H9 (cell line): ENCODE results near the gene MSANTD1. TPM values are rescaled to one million over a fixed set of nuclear protein-coding genes. Genes with fewer than 3 reads are reported as not detected.

Experiments used
- DNase-seq: peaks from one replicate; pipeline ENCODE4 v3.0.0-alpha.2; 2017
- H2AFZ ChIP-seq: one replicate; pipeline ENCODE4 v1.6.1; 2013; ENCODE audit warnings: mild to moderate bottlenecking, low read length, control low read depth, moderate library complexity
- H2AK5ac ChIP-seq: 2 replicates; pipeline ENCODE4 v1.6.1; 2013; ENCODE audit warnings: low read length, control low read depth, mixed read lengths; ENCODE audit not compliant: insufficient read length
- H2BK120ac ChIP-seq: one replicate; pipeline ENCODE4 v1.6.1; 2013; ENCODE audit warnings: low read depth, mild to moderate bottlenecking, low read length, control low read depth, inconsistent platforms; ENCODE audit not compliant: poor library complexity, severe bottlenecking
- H2BK12ac ChIP-seq: 2 replicates; pipeline ENCODE4 v1.6.1; 2013; ENCODE audit warnings: low read length, control low read depth, mixed read lengths, low read depth; ENCODE audit not compliant: insufficient read length
- H2BK15ac ChIP-seq: 2 replicates; pipeline ENCODE4 v1.6.1; 2013; ENCODE audit warnings: low read depth, low read length, control low read depth
- H2BK20ac ChIP-seq: one replicate; pipeline ENCODE4 v1.6.1; 2013; ENCODE audit warnings: low read depth, mild to moderate bottlenecking, low read length, control low read depth, inconsistent platforms; ENCODE audit not compliant: poor library complexity, severe bottlenecking
- H2BK5ac ChIP-seq: 2 replicates; pipeline ENCODE4 v1.6.1; 2013; ENCODE audit warnings: low read length, control low read depth, mixed read lengths; ENCODE audit not compliant: insufficient read length
- H3K14ac ChIP-seq: 2 replicates; pipeline ENCODE4 v1.6.1; 2013; ENCODE audit warnings: low read length, control low read depth; ENCODE audit not compliant: insufficient read depth
- H3K18ac ChIP-seq: 2 replicates; pipeline ENCODE4 v1.6.1; 2013; ENCODE audit warnings: low read depth, mild to moderate bottlenecking, mixed read lengths, low read length, control low read depth; ENCODE audit not compliant: insufficient read length
- H3K23ac ChIP-seq: 2 replicates; pipeline ENCODE4 v1.6.1; 2013; ENCODE audit warnings: low read length, control low read depth, mixed read lengths, low read depth; ENCODE audit not compliant: insufficient read length
- H3K23me2 ChIP-seq: 2 replicates; pipeline ENCODE4 v1.6.1; 2013; ENCODE audit warnings: low read depth, mild to moderate bottlenecking, mixed read lengths, low read length, control low read depth; ENCODE audit not compliant: insufficient read length, poor library complexity, severe bottlenecking
- H3K27ac ChIP-seq: 2 replicates; pipeline ENCODE4 v1.5.1; 2013; ENCODE audit warnings: low read length, control low read depth, mixed read lengths, low read depth; ENCODE audit not compliant: insufficient read length
- H3K27me3 ChIP-seq: 2 replicates; pipeline ENCODE4 v1.6.1; 2013; ENCODE audit warnings: low read length, control low read depth, inconsistent platforms; ENCODE audit not compliant: insufficient read depth
- H3K4ac ChIP-seq: 2 replicates; pipeline ENCODE4 v1.6.1; 2013; ENCODE audit warnings: low read depth, mild to moderate bottlenecking, control low read depth, inconsistent platforms, low read length, moderate library complexity
- H3K4me1 ChIP-seq: 2 replicates; pipeline ENCODE4 v1.6.1; 2013; ENCODE audit warnings: low read length, control low read depth, inconsistent platforms; ENCODE audit not compliant: insufficient read depth
- H3K4me2 ChIP-seq: 2 replicates; pipeline ENCODE4 v1.6.1; 2013; ENCODE audit warnings: low read length, control low read depth, mixed read lengths; ENCODE audit not compliant: insufficient read length, insufficient read depth
- H3K56ac ChIP-seq: 2 replicates; pipeline ENCODE4 v1.6.1; 2013; ENCODE audit warnings: low read depth, mild to moderate bottlenecking, mixed read lengths, low read length, control low read depth; ENCODE audit not compliant: insufficient read length
- H3K79me1 ChIP-seq: 2 replicates; pipeline ENCODE4 v1.6.1; 2013; ENCODE audit warnings: low read depth, mild to moderate bottlenecking, moderate library complexity, low read length, control low read depth, inconsistent platforms; ENCODE audit not compliant: insufficient read depth, poor library complexity, severe bottlenecking
- H3K79me2 ChIP-seq: 2 replicates; pipeline ENCODE4 v1.6.1; 2013; ENCODE audit warnings: low read length, control low read depth, inconsistent platforms; ENCODE audit not compliant: insufficient read depth
- H3K9ac ChIP-seq: 2 replicates; pipeline ENCODE4 v1.6.1; 2013; ENCODE audit warnings: low read length, control low read depth, mixed read lengths; ENCODE audit not compliant: insufficient read length; ENCODE audit errors: extremely low read depth
- H3K9me3 ChIP-seq: one replicate; pipeline ENCODE4 v1.6.1; 2013; ENCODE audit warnings: low read depth, low read length, inconsistent platforms; ENCODE audit not compliant: control insufficient read depth
- H3T11ph ChIP-seq: one replicate; pipeline ENCODE4 v1.6.1; 2013; ENCODE audit warnings: mild to moderate bottlenecking, low read length, control low read depth, inconsistent platforms
- H4K20me1 ChIP-seq: one replicate; pipeline ENCODE4 v1.6.1; 2013; ENCODE audit not compliant: control insufficient read depth, insufficient read length, insufficient read depth
- H4K5ac ChIP-seq: 2 replicates; pipeline ENCODE4 v1.6.1; 2013; ENCODE audit warnings: low read depth, mild to moderate bottlenecking, mixed read lengths, low read length, control low read depth; ENCODE audit not compliant: insufficient read length
- H4K8ac ChIP-seq: replicated peaks from 2 replicates; pipeline ENCODE4 v1.6.1; 2013; ENCODE audit warnings: low read length, control low read depth, mixed read lengths, low read depth; ENCODE audit not compliant: insufficient read length
- H4K91ac ChIP-seq: 2 replicates; pipeline ENCODE4 v1.6.1; 2013; ENCODE audit warnings: low read depth, mild to moderate bottlenecking, moderate library complexity, mixed read lengths, low read length, control low read depth; ENCODE audit not compliant: insufficient read length
- H3K27ac Mint-ChIP-seq, 3 experiments: 2 replicates in 2 of 3; 3 replicates in 1 of 3; pipeline ENCODE4 v1.8.0; 2020 to 2021; ENCODE audit warnings: mixed read lengths in 3 of 3, mild to moderate bottlenecking in 1 of 3, moderate library complexity in 1 of 3
- H3K27me3 Mint-ChIP-seq: 2 replicates; pipeline ENCODE4 v1.8.0; 2021; ENCODE audit warnings: low read depth, mild to moderate bottlenecking, moderate library complexity, mixed read lengths
- H3K36me3 Mint-ChIP-seq, 3 experiments: 2 replicates in 2 of 3; 3 replicates in 1 of 3; pipeline ENCODE4 v1.8.0; 2020 to 2021; ENCODE audit warnings: low read depth in 3 of 3, mixed read lengths in 3 of 3; ENCODE audit not compliant: insufficient read depth in 1 of 3
- H3K4me1 Mint-ChIP-seq, 2 experiments: 2 replicates each; pipeline ENCODE4 v1.8.0; 2020; ENCODE audit warnings: mixed read lengths in 2 of 2
- H3K4me3 Mint-ChIP-seq, 2 experiments: 2 replicates in 1 of 2; 3 replicates in 1 of 2; pipeline ENCODE4 v1.8.0; 2020 to 2021; ENCODE audit warnings: mild to moderate bottlenecking in 2 of 2, mixed read lengths in 2 of 2, moderate library complexity in 1 of 2
- H3K9me3 Mint-ChIP-seq, 2 experiments: 2 replicates in 1 of 2; 3 replicates in 1 of 2; pipeline ENCODE4 v1.8.0; 2020; ENCODE audit warnings: mild to moderate bottlenecking in 2 of 2, mixed read lengths in 2 of 2, moderate library complexity in 1 of 2
- WGBS: extraction: QIAGEN DNeasy Blood & Tissue Kit; methylation state at CpG from one replicate; pipeline ENCODE4 v1.1.7; 2013; ENCODE audit warnings: missing lambda C conversion rate, low lambda C conversion rate, mixed read lengths; ENCODE audit not compliant: insufficient read length; ENCODE audit errors: extremely low coverage; 5-methylcytosine and 5-hydroxymethylcytosine counted together
- total RNA-seq: library from RNA; stranded (reverse); gene quantifications from 2 replicates; pipeline ENCODE4 v1.2.1, GENCODE V29; 2021
- TF ChIP-seq, protein P1 (sequence below): fragments of 200-600 bp; sonication (generic); conservative IDR thresholded peaks from 3 replicates; pipeline ENCODE4 v1.8.0; 2021; ENCODE audit warnings: antibody characterized with exemption, mild to moderate bottlenecking

MSANTD1 gene
- total RNA-seq, 1 experiment from 2014 or later, result 0.83 TPM

GRCh38 chr4:3290476-3290875 is 41.5 kb downstream of the MSANTD1 start:
- peaks cover 16% of the 10 kb centered on the region for H3K23me2 ChIP-seq
- H3K4me1 ChIP-seq, result no peaks in the 10 kb centered on the region
- H3K9me3 ChIP-seq, result no peaks in the 10 kb centered on the region
- H2BK120ac ChIP-seq, result no peak overlapping the region
- Mint-ChIP-seq H3K36me3 (no peaks in the 10 kb centered on the region; a peak in 1 of 7 replicates), H3K27me3 (peaks cover 31% of the 10 kb centered on the region), H3K9me3 (no peaks in the 10 kb centered on the region; a peak in 1 of 5 replicates), H3K4me3 (peak overlapping the region in 1 of 2 experiments; percentile 57; a peak in 1 of 5 replicates), H3K27ac (no peak overlapping the region), H3K4me1 (peaks cover 24 to 29% of the 10 kb centered on the region in 2 experiments)
- H2BK12ac ChIP-seq, result no peak overlapping the region
- H3K56ac ChIP-seq, result no peak overlapping the region
- H3K4me2 ChIP-seq, result no peak overlapping the region
- no peak overlapping the region for H3K14ac ChIP-seq
- H4K5ac ChIP-seq, result no peak overlapping the region
- no peak overlapping the region for H3T11ph ChIP-seq
- H2BK20ac ChIP-seq, result no peak overlapping the region
- no peak overlapping the region for H2BK15ac ChIP-seq
- H4K20me1 ChIP-seq, result no peaks in the 10 kb centered on the region
- H3K27ac ChIP-seq, result no peak overlapping the region
- H3K27me3 ChIP-seq, result no peaks in the 10 kb centered on the region; the same call in 1 of the 2 replicates
- H3K79me2 ChIP-seq, result no peaks in the 10 kb centered on the region
- H4K8ac ChIP-seq, result no peak overlapping the region
- H3K18ac ChIP-seq, result no peak overlapping the region
- H3K4ac ChIP-seq, result no peak overlapping the region
- no peak overlapping the region for H3K9ac ChIP-seq
- H2AFZ ChIP-seq, result no peak overlapping the region
- H4K91ac ChIP-seq, result no peak overlapping the region
- no CpG with 5 or more reads among the region's 11 CpGs for WGBS
- no peak overlapping the region for H2AK5ac ChIP-seq
- TF ChIP-seq, protein P1, sequence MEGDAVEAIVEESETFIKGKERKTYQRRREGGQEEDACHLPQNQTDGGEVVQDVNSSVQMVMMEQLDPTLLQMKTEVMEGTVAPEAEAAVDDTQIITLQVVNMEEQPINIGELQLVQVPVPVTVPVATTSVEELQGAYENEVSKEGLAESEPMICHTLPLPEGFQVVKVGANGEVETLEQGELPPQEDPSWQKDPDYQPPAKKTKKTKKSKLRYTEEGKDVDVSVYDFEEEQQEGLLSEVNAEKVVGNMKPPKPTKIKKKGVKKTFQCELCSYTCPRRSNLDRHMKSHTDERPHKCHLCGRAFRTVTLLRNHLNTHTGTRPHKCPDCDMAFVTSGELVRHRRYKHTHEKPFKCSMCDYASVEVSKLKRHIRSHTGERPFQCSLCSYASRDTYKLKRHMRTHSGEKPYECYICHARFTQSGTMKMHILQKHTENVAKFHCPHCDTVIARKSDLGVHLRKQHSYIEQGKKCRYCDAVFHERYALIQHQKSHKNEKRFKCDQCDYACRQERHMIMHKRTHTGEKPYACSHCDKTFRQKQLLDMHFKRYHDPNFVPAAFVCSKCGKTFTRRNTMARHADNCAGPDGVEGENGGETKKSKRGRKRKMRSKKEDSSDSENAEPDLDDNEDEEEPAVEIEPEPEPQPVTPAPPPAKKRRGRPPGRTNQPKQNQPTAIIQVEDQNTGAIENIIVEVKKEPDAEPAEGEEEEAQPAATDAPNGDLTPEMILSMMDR, result no peak
- no peak for DNase-seq
- H2BK5ac ChIP-seq, result no peak overlapping the region
- no peaks in the 10 kb centered on the region for H3K79me1 ChIP-seq
- H3K23ac ChIP-seq, result no peak overlapping the region
